Testis (tissue), 3 donors: ENCODE measurements around the gene CD300LF. TPM values are rescaled to one million over a fixed set of nuclear protein-coding genes. Genes with fewer than 3 reads are reported as not detected.

Experiments used
- DNase-seq: peaks from one replicate; pipeline ENCODE4 v3.0.0-alpha.2; 2019
- H3K27ac ChIP-seq, 2 donors: fragments of 200-600 bp; sonication (generic); one replicate each; pipeline ENCODE4 v1.5.1; 2019
- H3K27me3 ChIP-seq: fragments of 200-600 bp; sonication (generic); one replicate; pipeline ENCODE4 v1.5.1; 2019
- H3K36me3 ChIP-seq: fragments of 200-600 bp; sonication (generic); one replicate; pipeline ENCODE4 v1.5.1; 2017; ENCODE audit warnings: low read depth; ENCODE audit errors: missing control alignments
- H3K4me1 ChIP-seq: fragments of 200-600 bp; sonication (generic); one replicate; pipeline ENCODE4 v1.5.1; 2019
- H3K4me3 ChIP-seq, 2 donors: fragments of 200-600 bp; sonication (generic); one replicate each; pipeline ENCODE4 v1.5.1; 2017 to 2019
- H3K9me3 ChIP-seq: fragments of 200-600 bp; sonication (generic); one replicate; pipeline ENCODE4 v1.5.1; 2017
- CTCF ChIP-seq, 3 experiments: fragments of 450-650 bp in 2 of 3; fragments of 200-600 bp in 1 of 3; sonication (generic) in 1 of 3; IDR thresholded peaks; one replicate each; pipeline ENCODE4 v1.5.1; 2016 to 2019; ENCODE audit warnings: antibody characterized with exemption in 3 of 3, mild to moderate bottlenecking in 2 of 3, moderate library complexity in 1 of 3
- POLR2A ChIP-seq: fragments of 450-650 bp; IDR thresholded peaks from one replicate; pipeline ENCODE4 v1.6.1; 2017; ENCODE audit warnings: antibody characterized with exemption, mild to moderate bottlenecking, moderate library complexity
- WGBS, 2 donors: methylation state at CpG; one replicate each; pipeline ENCODE4 v1.1.5; 2018; 5-methylcytosine and 5-hydroxymethylcytosine counted together
- intact Hi-C: fragments of 100-400 bp; cut with DNase I; formaldehyde crosslinking; loops from one replicate; pipeline ENCODE4 v1.15.1; 2023; ENCODE audit warnings: low total_unique reads
- polyA plus RNA-seq: library from polyadenylated mRNA; stranded (reverse); fragments of 350-450 nt; fragmentation: Illumina TruSeq; extraction: RNeasy Lipid Tissue Mini Kit (QIAGEN cat#74804); gene quantifications from one replicate; pipeline ENCODE4 v1.2.3, GENCODE V29; 2014; ENCODE audit warnings: low read depth, low replicate concordance; ENCODE audit not compliant: insufficient read depth
- total RNA-seq, 2 donors: library from RNA; depleted of rRNA; stranded (reverse); fragments of >200 nt; gene quantifications; one replicate each; pipeline ENCODE4 v1.2.3, GENCODE V29; 2016

CD300LF gene
- total and polyA plus RNA-seq, 3 donors from 2014 or later, result 0.43 to 1.1 (median 0.79) TPM

GRCh38 chr17:74742153-74742515 is 29.4 kb upstream of the CD300LF start:
- no peak overlapping the region for H3K27ac ChIP-seq
- peaks cover 22% of the 10 kb centered on the region for H3K4me1 ChIP-seq
- no peak overlapping the region for H3K4me3 ChIP-seq
- intact Hi-C loops, result loop anchor here (5.0 kb wide), 1 partner anchor 115 kb away; the partner anchor contains the start of gene GRIN2C
- TF ChIP-seq CTCF (IDR thresholded peaks at IDR 0.05) (no peak), POLR2A (no peak)
- 64 to 70% methylated on average over 4 of the region's 4 CpGs for WGBS, 2 donors
- no peaks in the 10 kb centered on the region for H3K36me3 ChIP-seq
- no peaks in the 10 kb centered on the region for H3K9me3 ChIP-seq
- no peaks in the 10 kb centered on the region for H3K27me3 ChIP-seq
- no peak for DNase-seq

- DNase-seq, result no peak
- no peaks in the 10 kb centered on the region for H3K36me3 ChIP-seq
- intact Hi-C loops, result loop anchor here (5.0 kb wide), 1 partner anchor 116 kb away; the partner anchor contains the start of gene GRIN2C
- no peak overlapping the region for H3K27ac ChIP-seq
- 90 to 93% methylated on average over 15 to 17 of the region's 17 CpGs for WGBS, 2 donors
- H3K4me3 ChIP-seq, result no peak overlapping the region
- no peaks in the 10 kb centered on the region for H3K27me3 ChIP-seq
- TF ChIP-seq POLR2A, result no peak
- no peak for TF ChIP-seq CTCF (IDR thresholded peaks at IDR 0.05)
- peaks cover 12% of the 10 kb centered on the region for H3K4me1 ChIP-seq
- H3K9me3 ChIP-seq, result no peaks in the 10 kb centered on the region
These were observed 28.1 kb upstream of the CD300LF start for GRCh38 chr17:74740641-74741387.

- Histone ChIP-seq H3K9me3 (no peaks in the 10 kb centered on the region), H3K36me3 (no peaks in the 10 kb centered on the region), H3K4me1 (peaks cover 12% of the 10 kb centered on the region), H3K4me3 (no peak overlapping the region), H3K27me3 (no peaks in the 10 kb centered on the region), H3K27ac (no peak overlapping the region)
- DNase-seq, result no peak
- 79 to 96% methylated on average over 5 to 6 of the region's 6 CpGs for WGBS, 2 donors
- intact Hi-C loops, result loop anchor here (5.0 kb wide), 1 partner anchor 117 kb away; the partner anchor contains the start of gene GRIN2C
- TF ChIP-seq POLR2A (no peak), CTCF (IDR thresholded peaks at IDR 0.05) (no peak)
These were observed 27.4 kb upstream of the CD300LF start for GRCh38 chr17:74740173-74740572.

DNA sequence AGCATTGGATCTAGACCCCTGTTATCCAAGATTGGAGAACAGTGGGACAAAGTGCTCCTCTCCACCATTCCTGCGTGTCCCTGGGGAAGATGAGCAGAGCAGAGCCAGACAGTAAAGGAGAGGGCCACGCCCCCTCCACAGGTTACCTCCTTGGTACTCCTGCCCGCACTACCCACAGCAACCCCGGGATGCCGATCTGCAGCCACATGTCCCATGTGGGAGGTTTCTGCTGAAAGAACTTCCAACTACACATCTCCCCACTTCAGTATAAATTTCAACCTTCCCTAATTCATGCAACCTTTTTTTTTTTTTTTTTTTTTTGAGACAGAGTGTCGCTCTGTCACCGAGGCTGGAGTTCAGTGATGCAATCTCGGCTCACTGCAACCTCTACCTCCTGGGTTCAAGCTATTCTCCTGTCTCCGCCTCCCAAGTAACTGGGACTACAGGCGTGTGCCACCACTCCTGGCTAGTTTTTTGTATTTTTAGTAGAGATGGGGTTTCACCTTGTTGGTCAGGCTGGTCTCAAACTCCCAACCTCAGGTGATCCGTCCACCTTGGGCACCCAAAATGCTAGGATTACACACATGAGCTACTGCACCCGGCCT is 26.6 kb upstream of the CD300LF start:
- intact Hi-C loops, result no loop called here

More for the DNA sequence above, 26.6 kb upstream of the CD300LF start:
- Histone ChIP-seq H3K9me3 (no peaks in the 10 kb centered on the region), H3K4me3 (no peak overlapping the region), H3K36me3 (no peaks in the 10 kb centered on the region), H3K27ac (no peak overlapping the region), H3K27me3 (no peaks in the 10 kb centered on the region), H3K4me1 (peaks cover 12% of the 10 kb centered on the region)
- no peak for DNase-seq
- WGBS, 2 donors, result 86 to 89% methylated on average over 12 of the region's 12 CpGs
- no peak for TF ChIP-seq POLR2A
- TF ChIP-seq CTCF (IDR thresholded peaks at IDR 0.05), result no peak
